HEK293T (cell line): Measurements from ENCODE around the gene MRC1.

Experiments
- CTCF ChIA-PET: fragments of 350-600 bp; formaldehyde crosslinking; extraction: SDS; loops from one replicate; lab custom pipeline; 2021; ENCODE audit warnings: antibody characterized with exemption, inconsistent platforms; lab: Yijun Ruan, JAX
- POLR2A ChIA-PET: fragments of 350-600 bp; formaldehyde crosslinking; extraction: SDS; loops from one replicate; lab custom pipeline; 2020; ENCODE audit warnings: antibody characterized with exemption, inconsistent platforms; lab: Yijun Ruan, JAX
- DNase-seq: peaks from one replicate; pipeline ENCODE4 v3.0.0; 2012; ENCODE audit warnings: mixed read lengths; ENCODE audit errors: extremely low spot score
- ARNT ChIP-seq: fragments of 450-650 bp; IDR thresholded peaks from 2 replicates; pipeline ENCODE4 v1.6.1; 2017; ENCODE audit warnings: mild to moderate bottlenecking
- BHLHE40 ChIP-seq: fragments of 450-650 bp; IDR thresholded peaks from 2 replicates; pipeline ENCODE4 v1.6.1; 2016; ENCODE audit warnings: mild to moderate bottlenecking, moderate library complexity, borderline replicate concordance
- CTBP1 ChIP-seq: fragments of 450-650 bp; IDR thresholded peaks from 2 replicates; pipeline ENCODE4 v1.6.1; 2016; ENCODE audit warnings: borderline replicate concordance
- ELF4 ChIP-seq: fragments of 450-650 bp; IDR thresholded peaks from 2 replicates; pipeline ENCODE4 v1.6.1; 2017; ENCODE audit warnings: antibody characterized with exemption
- FOXA1 ChIP-seq: fragments of 450-650 bp; IDR thresholded peaks from 2 replicates; pipeline ENCODE4 v1.6.1; 2016; ENCODE audit warnings: mild to moderate bottlenecking
- FOXK2 ChIP-seq: fragments of 450-650 bp; IDR thresholded peaks from 2 replicates; pipeline ENCODE4 v1.6.1; 2016; ENCODE audit warnings: mild to moderate bottlenecking
- FOXM1 ChIP-seq: fragments of 450-650 bp; IDR thresholded peaks from 2 replicates; pipeline ENCODE4 v1.6.1; 2017; ENCODE audit warnings: mild to moderate bottlenecking, borderline replicate concordance
- HDGF ChIP-seq: fragments of 450-650 bp; IDR thresholded peaks from 2 replicates; pipeline ENCODE4 v1.6.1; 2017; ENCODE audit warnings: antibody characterized with exemption, borderline replicate concordance
- L3MBTL2 ChIP-seq: fragments of 450-650 bp; conservative IDR thresholded peaks from 2 replicates; pipeline ENCODE4 v1.6.1; 2016; ENCODE audit warnings: mild to moderate bottlenecking
- LEF1 ChIP-seq: fragments of 450-650 bp; IDR thresholded peaks from 2 replicates; pipeline ENCODE4 v1.6.1; 2017; ENCODE audit warnings: mild to moderate bottlenecking, borderline replicate concordance
- NFRKB ChIP-seq: fragments of 450-650 bp; IDR thresholded peaks from 2 replicates; pipeline ENCODE4 v1.6.1; 2016; ENCODE audit warnings: mild to moderate bottlenecking, moderate library complexity
- SP1 ChIP-seq: fragments of 450-650 bp; IDR thresholded peaks from 2 replicates; pipeline ENCODE4 v1.6.1; 2017
- SUZ12 ChIP-seq: fragments of 450-650 bp; IDR thresholded peaks from 2 replicates; pipeline ENCODE4 v1.6.1; 2016; ENCODE audit warnings: mild to moderate bottlenecking
- TARDBP ChIP-seq: fragments of 450-650 bp; IDR thresholded peaks from 2 replicates; pipeline ENCODE4 v1.6.1; 2016
- ZNF384 ChIP-seq: fragments of 450-650 bp; IDR thresholded peaks from 2 replicates; pipeline ENCODE4 v1.6.1; 2016
- TF ChIP-seq, protein P1 (sequence below): fragments of 450-650 bp; IDR thresholded peaks from 2 replicates; pipeline ENCODE4 v1.6.1; 2016

MRC1 gene

GRCh38 chr10:17910125-17910789 is 101.1 kb downstream of the MRC1 start:
- ChIA-PET CTCF (interaction anchor here (0.6 kb wide), 1 partner anchor 15 kb away, joined by 3 read pairs; no protein-coding TSS in a partner anchor), POLR2A (no interaction called here)
- peak; percentile 46 for DNase-seq
- TF ChIP-seq, protein P1, sequence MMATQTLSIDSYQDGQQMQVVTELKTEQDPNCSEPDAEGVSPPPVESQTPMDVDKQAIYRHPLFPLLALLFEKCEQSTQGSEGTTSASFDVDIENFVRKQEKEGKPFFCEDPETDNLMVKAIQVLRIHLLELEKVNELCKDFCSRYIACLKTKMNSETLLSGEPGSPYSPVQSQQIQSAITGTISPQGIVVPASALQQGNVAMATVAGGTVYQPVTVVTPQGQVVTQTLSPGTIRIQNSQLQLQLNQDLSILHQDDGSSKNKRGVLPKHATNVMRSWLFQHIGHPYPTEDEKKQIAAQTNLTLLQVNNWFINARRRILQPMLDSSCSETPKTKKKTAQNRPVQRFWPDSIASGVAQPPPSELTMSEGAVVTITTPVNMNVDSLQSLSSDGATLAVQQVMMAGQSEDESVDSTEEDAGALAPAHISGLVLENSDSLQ: no peak; the same call in 1 of the 2 replicates
- peak; percentile 83 for TF ChIP-seq L3MBTL2

DNA sequence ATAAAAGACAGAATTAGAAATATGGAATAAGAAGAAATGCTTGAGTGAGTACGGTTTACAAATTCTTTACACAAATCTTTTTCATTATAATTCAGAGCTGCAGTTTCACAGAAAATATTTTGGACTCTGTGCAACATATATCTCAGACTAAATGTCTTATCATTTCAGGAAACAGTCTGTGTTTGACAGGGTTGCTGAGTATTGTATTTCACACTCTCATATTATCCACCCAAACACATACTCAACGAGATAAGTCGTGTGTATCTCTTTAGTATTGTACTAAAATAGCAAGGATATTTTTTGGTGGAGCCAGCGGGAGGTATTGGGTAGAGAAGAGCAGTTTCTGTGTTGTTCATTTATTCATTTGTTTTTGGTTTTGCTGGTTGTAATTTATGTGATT is 103.6 kb downstream of the MRC1 start:
- ChIA-PET POLR2A (no interaction called here), CTCF (no interaction called here)
- DNase-seq: no peak
- TF ChIP-seq SP1: no peak
- no peak for TF ChIP-seq FOXK2
- TF ChIP-seq HDGF: no peak
- TF ChIP-seq FOXA1: no peak
- no peak for TF ChIP-seq NFRKB
- no peak for TF ChIP-seq CTBP1
- TF ChIP-seq TARDBP: no peak
- TF ChIP-seq ARNT: no peak
- TF ChIP-seq LEF1: no peak
- no peak for TF ChIP-seq ZNF384
- no peak for TF ChIP-seq FOXM1
- TF ChIP-seq SUZ12: no peak
- no peak for TF ChIP-seq BHLHE40

DNA sequence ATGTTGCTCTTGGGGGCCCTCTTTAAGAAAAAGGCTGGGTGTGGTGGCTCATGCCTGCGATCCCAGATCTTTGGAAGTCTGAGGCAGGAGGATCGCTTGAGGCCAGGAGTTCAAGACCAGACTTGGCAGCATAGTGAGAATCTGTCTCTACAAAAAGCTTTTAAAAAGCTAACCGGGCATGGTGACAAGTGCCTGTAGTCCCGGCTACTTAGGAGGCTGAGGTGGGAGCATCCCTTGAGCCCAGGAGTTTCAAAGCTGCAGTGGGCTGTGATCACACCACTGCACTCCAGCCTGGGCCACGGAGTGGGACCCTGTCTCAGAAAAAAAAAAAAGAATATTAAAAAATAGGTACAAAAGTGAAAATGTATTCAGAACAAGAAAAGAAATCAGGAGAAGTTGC is 104.5 kb downstream of the MRC1 start:
- no peak for TF ChIP-seq FOXA1
- no peak for TF ChIP-seq SUZ12
- TF ChIP-seq BHLHE40: no peak
- TF ChIP-seq, protein P1: no peak
- TF ChIP-seq NFRKB: no peak
- no peak for TF ChIP-seq TARDBP
- no peak for TF ChIP-seq LEF1
- no peak for TF ChIP-seq ARNT
- TF ChIP-seq SP1: no peak
- TF ChIP-seq HDGF: no peak
- no peak for TF ChIP-seq CTBP1
- TF ChIP-seq ELF4: no peak
- no peak for TF ChIP-seq L3MBTL2
- no peak for TF ChIP-seq ZNF384
- no peak for TF ChIP-seq FOXK2
- no peak for TF ChIP-seq FOXM1
- no peak for DNase-seq
- ChIA-PET CTCF (no interaction called here), POLR2A (no interaction called here)

GRCh38 chr10:17914169-17915045 is 105.3 kb downstream of the MRC1 start:
- ChIA-PET POLR2A (no interaction called here), CTCF (no interaction called here)
- no peak for DNase-seq
- TF ChIP-seq FOXA1 (no peak), CTBP1 (no peak), L3MBTL2 (no peak), FOXM1 (no peak), SUZ12 (no peak), TARDBP (no peak), LEF1 (no peak), ELF4 (no peak), HDGF (no peak), SP1 (no peak), ZNF384 (no peak), ARNT (no peak), BHLHE40 (no peak), NFRKB (no peak), FOXK2 (no peak)
- TF ChIP-seq, protein P1: no peak

- TF ChIP-seq LEF1 (no peak), L3MBTL2 (no peak), ARNT (no peak), SUZ12 (no peak), FOXA1 (no peak), SP1 (no peak), ELF4 (no peak), FOXK2 (no peak)
- TF ChIP-seq, protein P1: no peak
- DNase-seq: no peak
- CTCF ChIA-PET: no interaction called here
Observed at GRCh38 chr10:17915181-17915580, 106.0 kb downstream of the MRC1 start.

More at GRCh38 chr10:17915181-17915580, 106.0 kb downstream of the MRC1 start:
- POLR2A ChIA-PET: no interaction called here
